ENCODE measurements around the gene ZFHX3.

GRCh38 chr16:72760581-72760980 lies 287.3 kb downstream of the ZFHX3 start:
- TF ChIP-seq POLR2AphosphoS5 (IDR thresholded peaks at IDR 0.05; ENCODE audit: low read length), result no peak
- TF ChIP-seq POLR2A (IDR thresholded peaks at IDR 0.05; ENCODE audit: low read depth, low read length), result no peak
- no peak for TF ChIP-seq TCF12 (IDR thresholded peaks at IDR 0.05; ENCODE audit: low read depth, low read length)
- no peak for TF ChIP-seq SP1 (IDR thresholded peaks at IDR 0.05; ENCODE audit: low read depth, low read length)
- no peak for TF ChIP-seq PAX8 (IDR thresholded peaks at IDR 0.05)
- TF ChIP-seq CHD4 (IDR thresholded peaks at IDR 0.05), result no peak
- TF ChIP-seq REST (IDR thresholded peaks at IDR 0.05; ENCODE audit: low read depth, low read length), result no peak
- no peak for TF ChIP-seq CTCF (IDR thresholded peaks at IDR 0.05 in 2 of 3, conservative IDR thresholded peaks at IDR 0.05 in 1 of 3; ENCODE audit: control insufficient read depth in 2 of 3, extremely low read depth in 1 of 3, insufficient read depth in 1 of 3, low read depth in 3 of 3, low read length in 3 of 3)
- TF ChIP-seq YY1 (IDR thresholded peaks at IDR 0.05; ENCODE audit: low read depth, low read length), result no peak
- no peak for TF ChIP-seq ETV6 (conservative IDR thresholded peaks at IDR 0.05 in 1 of 2, IDR thresholded peaks at IDR 0.05 in 1 of 2; ENCODE audit: borderline replicate concordance in 1 of 2, low read depth in 1 of 2)
- no peak for TF ChIP-seq NKRF (conservative IDR thresholded peaks at IDR 0.05)
- no peak for TF ChIP-seq SPI1 (IDR thresholded peaks at IDR 0.05; ENCODE audit: borderline replicate concordance, insufficient read depth, low read depth, low read length)
- no peak for TF ChIP-seq ELK1 (IDR thresholded peaks at IDR 0.05; ENCODE audit: low read depth, low read length)
